Adrenal gland (tissue), 5 donors: ENCODE results near the gene NMUR1.

Source experiments
- CTCF ChIP-seq, 6 experiments: fragments of 450-650 bp in 4 of 6; fragments of 200-600 bp in 2 of 6; sonication (generic) in 1 of 6; IDR thresholded peaks; 1 replicate in 5 of 6; 2 replicates in 1 of 6; pipeline versions ENCODE4 v1.5.1 to v1.8.0; 2016 to 2021; ENCODE audit warnings: antibody characterized with exemption in 6 of 6, mild to moderate bottlenecking in 2 of 6, moderate library complexity in 1 of 6
- POLR2A ChIP-seq, 2 donors: fragments of 450-650 bp; IDR thresholded peaks; one replicate each; pipeline ENCODE4 v1.6.1; 2017; ENCODE audit warnings: antibody characterized with exemption in 2 of 2, mild to moderate bottlenecking in 2 of 2, moderate library complexity in 1 of 2
- donor health status: DM: no; HTN: no; CAD: no.

GRCh38 chr2:231579560-231579959 lies 49.3 kb upstream of the NMUR1 start:
- TF ChIP-seq POLR2A (IDR thresholded peaks at IDR 0.05) (no peak), CTCF (IDR thresholded peaks at IDR 0.05) (no peak)
